ENCODE measurements around the gene NKX1-1. TPM values are rescaled to one million over a fixed set of nuclear protein-coding genes. Genes with fewer than 3 reads are reported as not detected.
"Not testable (repeated sequence)": the region's sequence is repeated elsewhere in the genome, so short reads cannot be mapped to it uniquely, and the experiment has no call there.

NKX1-1 gene
- total RNA-seq, 1 experiment from 2014 or later: not detected

GRCh38 chr4:1373892-1374705 is 32.1 kb downstream of the NKX1-1 start:
- no peak for DNase-seq (ENCODE audit: low read depth)

GRCh38 chr4:1372576-1372975 is 33.7 kb downstream of the NKX1-1 start:
- DNase-seq (ENCODE audit: low read depth): not testable (repeated sequence)

GRCh38 chr4:1371176-1372165 is 34.8 kb downstream of the NKX1-1 start:
- DNase-seq (ENCODE audit: low read depth): no peak

- DNase-seq (ENCODE audit: low read depth): no peak
Observed at GRCh38 chr4:1370321-1371124, 35.7 kb downstream of the NKX1-1 start.

GRCh38 chr4:1369479-1370079 is 36.7 kb downstream of the NKX1-1 start:
- DNase-seq (ENCODE audit: low read depth): no peak

- no peak for DNase-seq (ENCODE audit: low read depth)
Observed at GRCh38 chr4:1369091-1369450, 37.2 kb downstream of the NKX1-1 start.

- DNase-seq (ENCODE audit: low read depth): no peak
Observed at GRCh38 chr4:1368421-1369090, 37.7 kb downstream of the NKX1-1 start.

- DNase-seq (ENCODE audit: low read depth): no peak
Observed at GRCh38 chr4:1367936-1368289, 38.3 kb downstream of the NKX1-1 start.

- DNase-seq (ENCODE audit: low read depth): no peak
Observed at GRCh38 chr4:1367230-1367935, 38.9 kb downstream of the NKX1-1 start.

GRCh38 chr4:1366371-1367229 is 39.6 kb downstream of the NKX1-1 start:
- no peak for DNase-seq (ENCODE audit: low read depth)

- DNase-seq (ENCODE audit: low read depth): no peak
Observed at GRCh38 chr4:1365271-1366178, 40.7 kb downstream of the NKX1-1 start.

GRCh38 chr4:1364748-1365147 is 41.5 kb downstream of the NKX1-1 start:
- DNase-seq (ENCODE audit: low read depth): no peak

- DNase-seq (ENCODE audit: low read depth): no peak
Observed at GRCh38 chr4:1364217-1364616, 42.0 kb downstream of the NKX1-1 start.

GRCh38 chr4:1363513-1363912 is 42.7 kb downstream of the NKX1-1 start:
- no peak for DNase-seq (ENCODE audit: low read depth)

GRCh38 chr4:1362521-1362920 is 43.7 kb downstream of the NKX1-1 start:
- DNase-seq (ENCODE audit: low read depth): no peak

- DNase-seq (ENCODE audit: low read depth): no peak
Observed at GRCh38 chr4:1362046-1362445, 44.2 kb downstream of the NKX1-1 start.

GRCh38 chr4:1361431-1361830 is 44.8 kb downstream of the NKX1-1 start:
- DNase-seq (ENCODE audit: low read depth): no peak

Data from RPMI7951 (cell line).